Neural cell (in vitro differentiated cells): ENCODE data around the gene IGF2BP2.

ENCODE experiments used
- POLR2AphosphoS5 ChIP-seq: IDR thresholded peaks from 2 replicates; pipeline ENCODE4 v1.6.1; 2012
- SMC3 ChIP-seq: fragments of 450-650 bp; conservative IDR thresholded peaks from 2 replicates; pipeline ENCODE4 v1.6.1; 2014; ENCODE audit warnings: antibody characterized with exemption, mild to moderate bottlenecking, moderate library complexity; ENCODE audit not compliant: poor library complexity
- TF ChIP-seq, protein P1 (sequence below): fragments of 450-650 bp; IDR thresholded peaks from 2 replicates; pipeline ENCODE4 v1.5.1; 2014; ENCODE audit warnings: antibody characterized with exemption, mild to moderate bottlenecking, moderate library complexity; ENCODE audit not compliant: poor library complexity, severe bottlenecking
- TF ChIP-seq, protein P2 (sequence below): IDR thresholded peaks from 2 replicates; pipeline ENCODE4 v1.6.1; 2012; ENCODE audit warnings: borderline replicate concordance

DNA sequence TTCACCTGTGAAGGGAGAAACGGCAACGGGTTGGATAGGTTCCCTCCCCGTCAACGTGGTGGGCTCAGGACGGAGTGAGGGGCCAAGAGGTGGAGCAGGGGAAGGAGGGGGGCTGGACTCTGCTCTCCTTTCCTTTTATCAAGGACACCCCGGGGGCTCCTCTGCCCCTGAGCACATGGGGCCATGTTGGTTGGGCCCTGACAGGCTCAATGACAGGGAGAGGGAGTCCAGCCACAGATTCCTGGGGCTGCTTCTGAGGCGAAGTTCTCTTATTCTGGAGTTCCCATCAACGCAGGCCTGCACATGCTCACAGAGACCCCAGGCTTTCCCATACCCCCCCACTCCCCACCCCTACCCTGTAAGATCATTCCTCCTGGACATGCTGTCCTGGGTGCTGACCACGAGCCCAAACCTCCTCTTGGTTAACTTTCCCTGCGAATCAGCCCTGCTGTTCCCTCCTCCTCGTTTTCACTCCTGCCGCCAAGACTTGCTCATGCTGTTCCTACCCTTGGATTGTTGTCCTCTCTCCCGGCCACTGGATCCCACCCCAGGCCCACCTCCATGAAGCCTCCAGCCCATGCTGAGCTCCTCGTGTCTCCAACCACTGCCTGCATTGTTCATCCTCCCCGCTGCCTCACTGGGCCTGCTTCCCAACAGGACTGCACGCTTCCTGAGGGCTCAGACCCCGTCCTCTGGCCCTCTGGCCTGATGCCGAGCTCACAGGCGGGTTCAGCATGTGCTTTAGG is 177.5 kb downstream of the IGF2BP2 start:
- TF ChIP-seq, protein P1, sequence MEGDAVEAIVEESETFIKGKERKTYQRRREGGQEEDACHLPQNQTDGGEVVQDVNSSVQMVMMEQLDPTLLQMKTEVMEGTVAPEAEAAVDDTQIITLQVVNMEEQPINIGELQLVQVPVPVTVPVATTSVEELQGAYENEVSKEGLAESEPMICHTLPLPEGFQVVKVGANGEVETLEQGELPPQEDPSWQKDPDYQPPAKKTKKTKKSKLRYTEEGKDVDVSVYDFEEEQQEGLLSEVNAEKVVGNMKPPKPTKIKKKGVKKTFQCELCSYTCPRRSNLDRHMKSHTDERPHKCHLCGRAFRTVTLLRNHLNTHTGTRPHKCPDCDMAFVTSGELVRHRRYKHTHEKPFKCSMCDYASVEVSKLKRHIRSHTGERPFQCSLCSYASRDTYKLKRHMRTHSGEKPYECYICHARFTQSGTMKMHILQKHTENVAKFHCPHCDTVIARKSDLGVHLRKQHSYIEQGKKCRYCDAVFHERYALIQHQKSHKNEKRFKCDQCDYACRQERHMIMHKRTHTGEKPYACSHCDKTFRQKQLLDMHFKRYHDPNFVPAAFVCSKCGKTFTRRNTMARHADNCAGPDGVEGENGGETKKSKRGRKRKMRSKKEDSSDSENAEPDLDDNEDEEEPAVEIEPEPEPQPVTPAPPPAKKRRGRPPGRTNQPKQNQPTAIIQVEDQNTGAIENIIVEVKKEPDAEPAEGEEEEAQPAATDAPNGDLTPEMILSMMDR, result no peak
- TF ChIP-seq POLR2AphosphoS5, result no peak
- TF ChIP-seq, protein P2, sequence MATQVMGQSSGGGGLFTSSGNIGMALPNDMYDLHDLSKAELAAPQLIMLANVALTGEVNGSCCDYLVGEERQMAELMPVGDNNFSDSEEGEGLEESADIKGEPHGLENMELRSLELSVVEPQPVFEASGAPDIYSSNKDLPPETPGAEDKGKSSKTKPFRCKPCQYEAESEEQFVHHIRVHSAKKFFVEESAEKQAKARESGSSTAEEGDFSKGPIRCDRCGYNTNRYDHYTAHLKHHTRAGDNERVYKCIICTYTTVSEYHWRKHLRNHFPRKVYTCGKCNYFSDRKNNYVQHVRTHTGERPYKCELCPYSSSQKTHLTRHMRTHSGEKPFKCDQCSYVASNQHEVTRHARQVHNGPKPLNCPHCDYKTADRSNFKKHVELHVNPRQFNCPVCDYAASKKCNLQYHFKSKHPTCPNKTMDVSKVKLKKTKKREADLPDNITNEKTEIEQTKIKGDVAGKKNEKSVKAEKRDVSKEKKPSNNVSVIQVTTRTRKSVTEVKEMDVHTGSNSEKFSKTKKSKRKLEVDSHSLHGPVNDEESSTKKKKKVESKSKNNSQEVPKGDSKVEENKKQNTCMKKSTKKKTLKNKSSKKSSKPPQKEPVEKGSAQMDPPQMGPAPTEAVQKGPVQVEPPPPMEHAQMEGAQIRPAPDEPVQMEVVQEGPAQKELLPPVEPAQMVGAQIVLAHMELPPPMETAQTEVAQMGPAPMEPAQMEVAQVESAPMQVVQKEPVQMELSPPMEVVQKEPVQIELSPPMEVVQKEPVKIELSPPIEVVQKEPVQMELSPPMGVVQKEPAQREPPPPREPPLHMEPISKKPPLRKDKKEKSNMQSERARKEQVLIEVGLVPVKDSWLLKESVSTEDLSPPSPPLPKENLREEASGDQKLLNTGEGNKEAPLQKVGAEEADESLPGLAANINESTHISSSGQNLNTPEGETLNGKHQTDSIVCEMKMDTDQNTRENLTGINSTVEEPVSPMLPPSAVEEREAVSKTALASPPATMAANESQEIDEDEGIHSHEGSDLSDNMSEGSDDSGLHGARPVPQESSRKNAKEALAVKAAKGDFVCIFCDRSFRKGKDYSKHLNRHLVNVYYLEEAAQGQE, result no peak
- no peak for TF ChIP-seq SMC3
